A549 (cell line): ENCODE results near the gene HCFC2.

ENCODE experiments used
- PHF8 ChIP-seq: fragments of 200-600 bp; sonication (generic); IDR thresholded peaks from 2 replicates; pipeline ENCODE4 v1.6.1; 2016; ENCODE audit warnings: low read depth, mild to moderate bottlenecking, antibody characterized with exemption, moderate library complexity, borderline replicate concordance
- RAD21 ChIP-seq, 2 experiments: fragments of >200 bp in 1 of 2; sonication (Bioruptor Twin) in 1 of 2; formaldehyde crosslinking in 1 of 2; IDR thresholded peaks in 1 of 2; conservative IDR thresholded peaks in 1 of 2; 2 replicates in 1 of 2; 3 replicates in 1 of 2; pipeline ENCODE4 v1.6.1; 2012 to 2018; ENCODE audit warnings: inconsistent platforms in 1 of 2
- RCOR1 ChIP-seq: fragments of 150-350 bp; IDR thresholded peaks from 2 replicates; pipeline ENCODE4 v1.6.1; 2014; ENCODE audit warnings: antibody characterized with exemption, low read length, low read depth
- TF ChIP-seq, protein P1 (sequence below): fragments of >200 bp; sonication (Bioruptor Twin); formaldehyde crosslinking; IDR thresholded peaks from 3 replicates; pipeline ENCODE4 v1.5.1; 2016

DNA sequence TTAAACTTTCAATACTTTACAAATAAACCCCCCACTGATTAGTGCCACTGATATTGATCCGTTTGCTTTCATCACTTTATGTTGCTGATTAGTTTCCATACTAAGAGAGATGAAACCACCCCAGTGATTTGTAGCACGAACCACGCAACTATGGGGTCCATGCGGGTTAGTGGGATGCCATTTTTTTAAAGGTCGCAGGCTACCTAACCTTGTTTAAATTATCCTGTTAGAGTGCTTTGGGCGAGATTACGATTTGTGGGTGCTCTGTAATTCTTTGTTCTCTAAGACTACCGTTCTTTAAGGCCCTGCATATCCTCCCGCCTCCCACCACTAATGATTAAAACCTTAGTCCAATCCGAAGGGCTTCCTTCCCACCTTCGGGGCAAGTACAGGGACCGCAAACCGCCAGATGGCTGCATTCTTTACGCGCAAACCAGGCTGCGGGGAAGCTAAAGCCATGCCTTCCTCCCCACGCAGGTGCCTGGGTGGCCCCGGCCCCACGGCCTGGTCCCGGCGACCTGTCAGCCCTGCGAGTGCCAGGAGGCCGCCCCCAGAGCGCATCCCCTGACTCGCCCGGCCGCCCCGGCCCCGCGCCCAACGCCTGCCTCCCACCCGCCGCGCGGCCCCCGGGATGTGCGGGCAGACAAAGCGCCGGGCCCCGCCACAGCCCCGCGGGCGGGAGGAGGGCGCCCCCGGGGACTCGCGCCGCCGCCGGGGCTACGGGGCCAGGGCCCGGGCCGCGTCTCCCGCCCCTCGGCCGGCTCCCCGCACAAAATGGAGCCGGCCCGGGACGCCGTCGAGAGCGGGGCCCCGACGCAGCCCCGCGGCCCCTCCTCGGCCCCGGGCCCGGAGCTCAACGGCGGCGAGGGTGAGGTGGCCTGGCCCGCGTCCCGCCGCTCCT lies 72.9 kb downstream of the HCFC2 start:
- TF ChIP-seq RCOR1, result no peak
- TF ChIP-seq, protein P1, sequence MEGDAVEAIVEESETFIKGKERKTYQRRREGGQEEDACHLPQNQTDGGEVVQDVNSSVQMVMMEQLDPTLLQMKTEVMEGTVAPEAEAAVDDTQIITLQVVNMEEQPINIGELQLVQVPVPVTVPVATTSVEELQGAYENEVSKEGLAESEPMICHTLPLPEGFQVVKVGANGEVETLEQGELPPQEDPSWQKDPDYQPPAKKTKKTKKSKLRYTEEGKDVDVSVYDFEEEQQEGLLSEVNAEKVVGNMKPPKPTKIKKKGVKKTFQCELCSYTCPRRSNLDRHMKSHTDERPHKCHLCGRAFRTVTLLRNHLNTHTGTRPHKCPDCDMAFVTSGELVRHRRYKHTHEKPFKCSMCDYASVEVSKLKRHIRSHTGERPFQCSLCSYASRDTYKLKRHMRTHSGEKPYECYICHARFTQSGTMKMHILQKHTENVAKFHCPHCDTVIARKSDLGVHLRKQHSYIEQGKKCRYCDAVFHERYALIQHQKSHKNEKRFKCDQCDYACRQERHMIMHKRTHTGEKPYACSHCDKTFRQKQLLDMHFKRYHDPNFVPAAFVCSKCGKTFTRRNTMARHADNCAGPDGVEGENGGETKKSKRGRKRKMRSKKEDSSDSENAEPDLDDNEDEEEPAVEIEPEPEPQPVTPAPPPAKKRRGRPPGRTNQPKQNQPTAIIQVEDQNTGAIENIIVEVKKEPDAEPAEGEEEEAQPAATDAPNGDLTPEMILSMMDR, result no peak
- TF ChIP-seq RAD21 (conservative IDR thresholded peaks at IDR 0.05 in 1 of 2, IDR thresholded peaks at IDR 0.05 in 1 of 2), result no peak
- TF ChIP-seq PHF8, result no peak
